IMR-90 (cell line): ENCODE results near the gene EEPD1. TPM values are rescaled to one million over a fixed set of nuclear protein-coding genes. Genes with fewer than 3 reads are reported as not detected.

Source experiments
- ATAC-seq: fragments of 200-7000 bp; cut with Tn5 transposase; 2 replicates; pipeline ENCODE4 v1.9.1; 2020; ENCODE audit warnings: low read depth, mild to moderate bottlenecking, moderate library complexity
- BruUV-seq: library from RNA; stranded (reverse); fragments of 400-500 nt; replicated peaks from 2 replicates; lab custom pipeline; 2021; lab: Mats Ljungman, UMichigan
- CTCF ChIA-PET: fragments of 300-600 bp; formaldehyde crosslinking; extraction: SDS; loops from one replicate; lab custom pipeline; 2021; ENCODE audit warnings: antibody characterized with exemption; lab: Yijun Ruan, JAX
- POLR2A ChIA-PET: fragments of 300-600 bp; sonication (Branson Sonifier 250); formaldehyde crosslinking; loops from one replicate; lab custom pipeline; 2022; ENCODE audit warnings: antibody characterized with exemption; ENCODE audit not compliant: unreplicated experiment; lab: Charles Lee
- DNase-seq: peaks from one replicate; pipeline ENCODE4 v3.0.0; 2013
- H2AFZ ChIP-seq: replicated peaks from 2 replicates; pipeline ENCODE3; 2013; ENCODE audit warnings: low read length, mild to moderate bottlenecking; ENCODE audit not compliant: poor library complexity
- H2AK5ac ChIP-seq: 2 replicates; pipeline ENCODE4 v1.6.1; 2013; ENCODE audit warnings: low read depth, low read length, inconsistent platforms
- H2AK9ac ChIP-seq: replicated peaks from 2 replicates; pipeline ENCODE3; 2013; ENCODE audit warnings: mild to moderate bottlenecking, low read depth, low read length, moderate library complexity; ENCODE audit not compliant: poor library complexity
- H2BK120ac ChIP-seq: 2 replicates; pipeline ENCODE4 v1.6.1; 2013; ENCODE audit warnings: low read depth, low read length, inconsistent platforms
- H2BK15ac ChIP-seq: 3 replicates; pipeline ENCODE4 v1.6.1; 2013; ENCODE audit warnings: low read depth, low read length, inconsistent platforms
- H2BK20ac ChIP-seq: 2 replicates; pipeline ENCODE4 v1.6.1; 2013; ENCODE audit warnings: low read depth, mild to moderate bottlenecking, inconsistent platforms, low read length, moderate library complexity
- H2BK5ac ChIP-seq: 2 replicates; pipeline ENCODE4 v1.6.1; 2013; ENCODE audit warnings: mild to moderate bottlenecking, low read depth, low read length, inconsistent platforms; ENCODE audit not compliant: poor library complexity, severe bottlenecking
- H3K14ac ChIP-seq: replicated peaks from 2 replicates; pipeline ENCODE4 v1.6.1; 2013; ENCODE audit warnings: low read depth, low read length, inconsistent platforms
- H3K18ac ChIP-seq: 2 replicates; pipeline ENCODE4 v1.6.1; 2013; ENCODE audit warnings: low read depth, low read length, control low read depth
- H3K23ac ChIP-seq: 2 replicates; pipeline ENCODE4 v1.6.1; 2013; ENCODE audit warnings: low read depth, low read length, inconsistent platforms
- H3K27ac ChIP-seq: 2 replicates; pipeline ENCODE4 v1.5.1; 2013; ENCODE audit warnings: mild to moderate bottlenecking, control low read depth, low read length; ENCODE audit not compliant: insufficient read depth
- H3K27me3 ChIP-seq: 2 replicates; pipeline ENCODE4 v1.6.1; 2013; ENCODE audit warnings: low read length; ENCODE audit not compliant: control insufficient read depth, insufficient read depth
- H3K36me3 ChIP-seq: 2 replicates; pipeline ENCODE4 v1.6.1; 2013; ENCODE audit warnings: low read length, mixed read lengths; ENCODE audit not compliant: control insufficient read depth, insufficient read depth
- H3K4ac ChIP-seq: 2 replicates; pipeline ENCODE4 v1.6.1; 2013; ENCODE audit warnings: low read depth, low read length, inconsistent platforms
- H3K4me1 ChIP-seq: 2 replicates; pipeline ENCODE4 v1.6.1; 2013; ENCODE audit warnings: low read length, mixed read lengths; ENCODE audit not compliant: control insufficient read depth, insufficient read depth
- H3K4me2 ChIP-seq: 2 replicates; pipeline ENCODE4 v1.6.1; 2013; ENCODE audit warnings: low read depth, mild to moderate bottlenecking, control low read depth, low read length, moderate library complexity
- H3K4me3 ChIP-seq: 2 replicates; pipeline ENCODE4 v1.5.1; 2013; ENCODE audit warnings: low read depth, mild to moderate bottlenecking, control low read depth, low read length, moderate library complexity; ENCODE audit not compliant: insufficient read depth
- H3K56ac ChIP-seq: 2 replicates; pipeline ENCODE4 v1.6.1; 2013; ENCODE audit warnings: low read length, inconsistent platforms; ENCODE audit not compliant: insufficient read depth; ENCODE audit errors: extremely low read depth
- H3K79me1 ChIP-seq, 2 experiments: 2 replicates each; pipeline ENCODE4 v1.6.1; 2013; ENCODE audit warnings: low read length in 2 of 2, inconsistent platforms in 1 of 2, low read depth in 1 of 2
- H3K9ac ChIP-seq: 2 replicates; pipeline ENCODE4 v1.6.1; 2013; ENCODE audit warnings: low read depth, low read length, control low read depth
- H3K9me1 ChIP-seq: 2 replicates; pipeline ENCODE4 v1.6.1; 2013; ENCODE audit warnings: low read length, inconsistent platforms; ENCODE audit not compliant: insufficient read depth
- H3K9me3 ChIP-seq: 2 replicates; pipeline ENCODE4 v1.6.1; 2013; ENCODE audit warnings: low read length; ENCODE audit not compliant: control insufficient read depth, insufficient read depth
- H4K20me1 ChIP-seq: 2 replicates; pipeline ENCODE4 v1.6.1; 2013; ENCODE audit warnings: low read length, inconsistent platforms; ENCODE audit not compliant: insufficient read depth
- H4K5ac ChIP-seq: 2 replicates; pipeline ENCODE4 v1.6.1; 2013; ENCODE audit warnings: mild to moderate bottlenecking, low read depth, low read length, control low read depth
- H4K8ac ChIP-seq, 2 experiments: 2 replicates each; pipeline ENCODE4 v1.6.1; 2013; ENCODE audit warnings: low read depth in 2 of 2, low read length in 2 of 2, control low read depth in 1 of 2, inconsistent platforms in 1 of 2
- H4K91ac ChIP-seq: 2 replicates; pipeline ENCODE4 v1.6.1; 2013; ENCODE audit warnings: low read depth, low read length, inconsistent platforms; ENCODE audit not compliant: insufficient read depth
- CEBPB ChIP-seq: IDR thresholded peaks from 2 replicates; pipeline ENCODE4 v1.6.1; 2012; ENCODE audit warnings: low read depth, low read length, improper control_type of control experiment
- MXI1 ChIP-seq: IDR thresholded peaks from 2 replicates; pipeline ENCODE4 v1.6.1; 2012; ENCODE audit warnings: low read depth, mild to moderate bottlenecking, low read length, moderate library complexity, borderline replicate concordance
- RAD21 ChIP-seq: IDR thresholded peaks from 2 replicates; pipeline ENCODE4 v1.6.1; 2012; ENCODE audit warnings: low read length, improper control_type of control experiment
- SMC3 ChIP-seq: fragments of 150-350 bp; IDR thresholded peaks from 2 replicates; pipeline ENCODE4 v1.6.1; 2016; ENCODE audit warnings: low read depth, mild to moderate bottlenecking, antibody characterized with exemption, low read length, moderate library complexity
- USF2 ChIP-seq: fragments of 150-350 bp; IDR thresholded peaks from 2 replicates; pipeline ENCODE4 v1.6.1; 2017; ENCODE audit warnings: mild to moderate bottlenecking, antibody characterized with exemption, low read length, low read depth
- WGBS, 2 experiments: methylation state at CpG; one replicate each; pipeline versions ENCODE4 v1.1.5 to v1.1.7; 2013; ENCODE audit warnings: missing lambda C conversion rate in 2 of 2; ENCODE audit not compliant: insufficient read length in 1 of 2; ENCODE audit errors: extremely low coverage in 2 of 2; 5-methylcytosine and 5-hydroxymethylcytosine counted together
- dilution Hi-C: fragments of 300-500 bp; cut with HindIII; formaldehyde crosslinking; loops from one replicate; pipeline ENCODE4 v1.14.3; 2018; ENCODE audit warnings: low sequenced_read_pairs; ENCODE audit not compliant: unreplicated experiment
- in situ Hi-C: fragments of 300-500 bp; cut with MboI; formaldehyde crosslinking; loops from 3 replicates; pipeline ENCODE4 v1.14.3; 2019; ENCODE audit warnings: low sequenced_read_pairs, inconsistent platforms, mixed read lengths
- intact Hi-C: fragments of 100-400 bp; cut with micrococcal nuclease; formaldehyde crosslinking; loops from 2 replicates; pipeline ENCODE4 v1.10.0; 2022
- polyA plus RNA-seq, 3 experiments: library from polyadenylated mRNA; depleted of rRNA; stranded (reverse); fragments of >200 nt; gene quantifications; 2 replicates each; pipeline ENCODE4 v1.2.3, GENCODE V29; 2012; ENCODE audit warnings: low replicate concordance in 1 of 3
- total RNA-seq: library from RNA; depleted of rRNA; stranded (reverse); fragments of >200 nt; gene quantifications from 2 replicates; pipeline ENCODE4 v1.2.3, GENCODE V29; 2012

Gene EEPD1
- total and polyA plus RNA-seq, 2 of the 4 experiments (the other 2 are of a cell fraction), result 7.3 to 15.2 TPM

GRCh38 chr7:36231406-36231805, 78.4 kb downstream of the EEPD1 start:
- peaks cover 17% of the 10 kb centered on the region for H3K4me1 ChIP-seq
- H4K8ac ChIP-seq, result peak overlapping the region; percentile 3 to 29; a peak in 2 of 4 replicates
- 0 out of 2 replicates have a peak overlapping the region, but pooled peaks have one; percentile 7 for H3K14ac ChIP-seq
- POLR2A ChIA-PET, result no interaction called here
- no peak overlapping the region for H3K4me3 ChIP-seq
- no peak overlapping the region for H2BK5ac ChIP-seq
- in situ Hi-C loops, result no loop called here
- no peak overlapping the region for H2AK9ac ChIP-seq
- H3K27ac ChIP-seq, result no peak overlapping the region
- H3K4ac ChIP-seq, result peak overlapping the region; percentile 33; the same call in 1 of the 2 replicates
- peak overlapping the region; percentile 17; the same call in 1 of the 2 replicates for H4K91ac ChIP-seq
- no peaks in the 10 kb centered on the region for H4K20me1 ChIP-seq
- ATAC-seq, result no peak
- peak overlapping the region; percentile 46; the same call in 1 of the 2 replicates for H2BK120ac ChIP-seq
- H3K27me3 ChIP-seq, result no peaks in the 10 kb centered on the region
- CTCF ChIA-PET, result interaction anchor here (1.5 kb wide), 1 partner anchor 60 kb away, joined by 3 read pairs; no protein-coding TSS in a partner anchor
- H3K9me1 ChIP-seq, result peaks cover 13% of the 10 kb centered on the region
- dilution Hi-C loops, result no loop called here
- TF ChIP-seq CEBPB (no peak), SMC3 (no peak), USF2 (no peak), RAD21 (no peak), MXI1 (no peak)
- H2AFZ ChIP-seq, result no peak overlapping the region
- no TSS peak for BruUV-seq
- WGBS, 2 experiments, result 100% methylated on average over 1 of the region's 6 CpGs; no CpG with 5 or more reads in 1 of the 2 experiments
- intact Hi-C loops, result no loop called here
- H3K9ac ChIP-seq, result no peak overlapping the region
- peaks cover 4 to 27% of the 10 kb centered on the region in 2 experiments for H3K79me1 ChIP-seq
- H4K5ac ChIP-seq, result peak overlapping the region; percentile 42; the same call in 1 of the 2 replicates
- peak overlapping the region; percentile 5; the same call in 1 of the 2 replicates for H2BK20ac ChIP-seq
- no peak for DNase-seq
- no peaks in the 10 kb centered on the region for H3K36me3 ChIP-seq
- no peaks in the 10 kb centered on the region for H3K9me3 ChIP-seq
- no peak overlapping the region for H3K4me2 ChIP-seq
- peak overlapping the region; percentile 42; the same call in 1 of the 2 replicates for H2AK5ac ChIP-seq
- peak overlapping the region; percentile 5; the same call in 1 of the 3 replicates for H2BK15ac ChIP-seq
- no peak overlapping the region for H3K56ac ChIP-seq
- no peak overlapping the region for H3K23ac ChIP-seq
- peak overlapping the region; percentile 34; the same call in 1 of the 2 replicates for H3K18ac ChIP-seq
